Measurements from ENCODE around the gene NDUFB4.
"Not testable (repeated sequence)": the region's sequence is repeated elsewhere in the genome, so short reads cannot be mapped to it uniquely, and the experiment has no call there.

Gene NDUFB4

GRCh38 chr3:120572027-120572426, 24.1 kb upstream of the NDUFB4 start:
- DNase-seq: no peak

- no peak for DNase-seq
These were observed 8.7 kb upstream of the NDUFB4 start for GRCh38 chr3:120587332-120587975.

DNA sequence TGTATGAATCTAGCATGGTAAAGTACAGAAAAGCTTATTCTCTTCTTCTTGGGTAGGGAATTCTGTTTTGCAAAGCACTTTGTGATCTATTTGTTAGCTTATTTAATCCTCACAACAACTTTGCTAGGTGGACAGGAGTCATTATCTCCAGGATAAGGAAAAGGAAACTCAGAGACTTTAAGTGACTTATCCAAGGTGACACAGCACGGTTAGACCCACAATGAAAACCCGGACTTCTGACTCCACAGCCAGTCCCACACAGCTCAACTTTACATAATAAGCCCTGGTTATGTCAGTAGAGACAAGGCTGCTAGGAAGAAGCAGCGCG, 384 bp upstream of the NDUFB4 start:
- DNase-seq: no peak

DNA sequence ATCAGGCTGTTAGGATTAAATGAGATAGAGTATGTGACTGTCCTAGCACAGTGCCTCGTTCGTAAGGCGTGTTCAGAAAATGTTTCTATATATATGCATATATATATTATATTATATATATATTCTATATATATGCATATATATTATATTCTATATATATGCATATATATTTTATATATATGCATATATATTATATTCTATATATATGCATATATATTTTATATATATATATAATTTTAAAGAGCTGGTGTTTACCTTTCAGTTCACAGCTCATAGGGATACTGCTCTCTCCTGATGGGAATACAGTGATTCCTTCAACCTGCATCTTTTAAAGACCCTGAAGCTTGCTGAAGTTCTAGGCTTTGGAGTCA, 702 bp downstream of the NDUFB4 start:
- DNase-seq: no peak

DNA sequence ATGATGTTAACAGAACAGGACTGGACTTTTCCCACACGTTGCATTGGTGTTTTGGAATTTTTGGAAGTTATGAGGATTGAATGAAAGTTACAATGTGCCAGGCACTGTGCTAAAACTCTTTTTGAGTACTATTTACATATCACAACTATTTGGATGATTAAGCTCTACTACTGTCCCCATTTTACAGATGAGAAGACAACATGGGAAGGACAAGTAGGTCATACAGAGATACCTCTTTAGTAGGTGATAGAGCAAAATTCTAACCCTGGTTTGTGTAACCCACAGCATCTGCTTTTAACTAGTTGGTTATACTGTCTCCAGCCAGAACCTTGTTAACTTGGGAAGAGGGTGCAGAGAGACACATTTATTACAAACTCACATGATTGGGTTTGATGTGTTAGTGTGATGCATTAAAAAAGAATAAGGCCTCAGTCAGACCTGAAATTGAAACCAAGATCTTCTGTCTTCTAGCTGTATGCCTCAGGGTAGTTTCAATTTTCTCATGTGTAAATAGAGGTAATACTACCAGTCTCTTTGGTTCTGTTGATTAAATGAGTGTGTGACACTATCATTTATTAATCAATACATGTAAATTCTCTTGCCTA, 1.4 kb downstream of the NDUFB4 start:
- DNase-seq: no peak

DNA sequence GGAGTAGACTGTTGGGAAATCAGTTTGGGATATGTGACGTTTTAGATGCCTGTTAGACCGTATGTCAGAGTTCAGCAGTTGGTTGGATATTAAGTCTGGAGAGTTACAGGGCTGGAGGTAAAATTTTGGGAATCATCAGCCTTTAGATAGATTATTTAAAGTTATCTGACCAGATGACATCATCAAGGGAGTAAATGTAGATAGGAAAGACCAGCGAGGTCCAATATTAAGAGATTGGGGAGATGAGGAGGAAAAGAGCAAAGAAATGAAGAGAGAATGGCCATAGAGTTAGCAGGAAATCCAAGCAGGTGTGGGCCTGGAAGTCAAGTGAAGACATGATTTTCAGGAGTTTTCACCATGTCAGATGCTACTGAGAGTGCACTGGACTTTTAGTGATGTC, 3.1 kb downstream of the NDUFB4 start:
- no peak for DNase-seq

DNA sequence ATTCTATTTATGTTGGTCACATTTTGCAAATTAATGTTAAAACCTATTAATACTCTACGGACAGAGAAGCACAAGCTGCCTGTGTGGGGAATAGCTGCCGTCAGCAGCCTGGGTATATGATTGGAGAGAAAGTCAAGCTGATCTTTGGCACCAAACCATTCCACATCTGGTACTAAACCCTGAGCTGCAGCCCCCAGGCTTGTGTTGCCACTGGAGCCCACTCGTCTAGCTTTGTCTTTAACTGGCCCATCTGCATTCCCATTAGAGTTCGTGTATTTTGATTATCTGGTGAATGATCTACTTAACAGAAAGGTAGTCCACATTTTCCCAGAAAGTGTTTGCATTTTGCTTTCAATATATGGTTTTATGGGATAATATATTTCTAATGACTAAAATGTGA, 5.4 kb downstream of the NDUFB4 start:
- no peak for DNase-seq

- DNase-seq: no peak
These were observed 6.5 kb downstream of the NDUFB4 start for GRCh38 chr3:120602682-120603081.

DNA sequence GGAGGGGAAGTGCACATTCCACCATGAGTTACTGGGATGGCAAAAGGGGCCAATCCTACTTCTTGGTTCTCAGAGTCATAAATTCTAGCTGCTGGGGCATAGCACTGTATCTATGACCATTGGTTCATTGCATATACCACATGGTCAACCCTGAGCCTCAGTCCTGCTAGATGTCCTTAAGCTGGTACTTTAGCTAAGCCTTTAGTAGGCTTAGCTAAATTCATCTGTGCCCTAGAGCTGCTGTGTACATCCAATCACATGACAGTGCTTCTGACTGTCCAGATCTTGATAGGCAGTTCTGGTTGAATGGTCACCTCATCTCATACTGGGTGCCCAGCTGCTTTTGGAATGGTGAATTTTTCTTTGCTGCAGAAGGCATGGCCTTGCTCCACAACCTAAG, 8.2 kb downstream of the NDUFB4 start:
- DNase-seq: no peak

DNA sequence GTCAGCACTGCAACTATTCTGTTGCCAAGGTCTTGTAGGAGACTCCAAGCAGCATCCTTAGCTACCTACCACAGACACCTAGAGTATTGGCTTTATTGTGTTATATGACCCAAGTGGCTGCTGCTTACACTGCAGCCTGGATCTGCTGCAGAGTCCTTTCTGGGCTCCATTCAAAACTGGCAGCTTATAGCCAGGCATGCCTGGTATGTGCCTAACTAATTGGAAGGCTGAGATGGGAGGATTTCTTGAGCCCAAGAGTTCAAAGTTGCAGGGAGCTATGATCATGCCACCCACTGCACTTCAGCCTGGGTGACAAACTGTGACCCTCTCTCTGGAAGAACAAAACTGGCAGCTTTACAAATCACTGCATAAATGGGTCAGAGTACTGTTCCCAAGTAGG, 8.6 kb downstream of the NDUFB4 start:
- DNase-seq: no peak

GRCh38 chr3:120608506-120608905, 12.4 kb downstream of the NDUFB4 start:
- DNase-seq: no peak

DNA sequence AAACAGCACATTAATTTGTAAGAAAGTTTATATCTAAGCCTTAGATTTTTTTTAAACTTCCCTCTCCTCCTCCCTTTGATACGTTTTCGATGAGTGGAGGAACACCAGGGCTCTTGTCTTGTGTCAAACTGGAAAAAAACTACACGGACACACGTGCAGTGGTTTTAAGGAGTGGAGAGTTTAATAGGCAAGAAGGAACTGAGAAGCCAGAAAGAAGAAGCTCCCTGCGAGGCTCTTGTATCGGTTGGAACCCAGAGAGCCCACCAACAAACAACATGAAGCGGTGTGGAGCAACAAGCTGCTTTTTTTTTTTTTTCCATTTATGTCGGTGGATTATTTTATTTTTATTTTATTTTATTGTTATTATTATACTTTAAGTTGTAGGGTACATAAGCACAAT, 18.6 kb downstream of the NDUFB4 start:
- DNase-seq: no peak

- no peak for DNase-seq
These were observed 19.9 kb downstream of the NDUFB4 start for GRCh38 chr3:120615847-120616609.

DNA sequence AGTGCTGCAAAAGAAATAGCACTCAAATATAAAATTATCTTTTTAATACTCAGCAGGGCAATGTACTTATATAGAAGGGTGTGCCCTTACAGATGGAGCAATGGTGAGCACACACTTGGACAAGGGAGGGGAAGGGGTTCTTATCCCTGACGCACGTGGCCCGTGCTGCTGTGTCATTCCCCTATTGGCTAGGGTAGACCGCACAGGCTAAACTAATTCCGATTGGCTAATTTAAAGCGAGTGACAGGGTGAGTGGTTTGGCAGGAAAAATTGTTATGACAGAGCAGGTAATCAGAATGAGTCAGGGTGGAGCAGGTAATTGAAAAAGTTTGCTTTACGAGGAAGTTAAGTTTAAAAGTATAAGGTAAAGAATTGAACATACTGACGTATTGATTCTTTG, 20.6 kb downstream of the NDUFB4 start:
- not testable (repeated sequence) for DNase-seq

GRCh38 chr3:120622457-120622856, 26.3 kb downstream of the NDUFB4 start:
- DNase-seq: no peak

- peak; percentile 16 for DNase-seq
These were observed 27.0 kb downstream of the NDUFB4 start for GRCh38 chr3:120622870-120623726.

GRCh38 chr3:120623727-120624093, 27.6 kb downstream of the NDUFB4 start:
- no peak for DNase-seq

DNA sequence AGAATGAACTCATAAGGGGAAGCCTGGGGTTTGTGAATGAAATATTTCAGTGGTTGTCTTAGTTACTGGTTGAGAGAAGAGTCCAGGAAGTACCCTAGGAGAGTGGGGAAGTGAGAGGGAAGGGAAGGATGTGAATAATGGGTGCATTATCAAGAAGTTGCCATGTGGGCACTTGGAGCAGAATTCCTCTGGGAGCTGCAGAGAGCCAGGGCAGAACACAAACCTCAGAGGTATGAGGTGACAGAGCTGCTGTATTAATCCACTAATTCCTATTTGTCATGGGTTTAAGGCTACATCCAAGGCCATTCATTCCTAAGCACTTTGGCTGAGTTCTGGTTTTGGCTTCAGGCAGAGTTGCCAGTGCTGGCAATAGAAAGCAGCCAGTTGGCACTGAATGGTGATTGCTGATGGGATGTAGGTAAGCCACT, 29.0 kb downstream of the NDUFB4 start:
- DNase-seq: no peak

DNA sequence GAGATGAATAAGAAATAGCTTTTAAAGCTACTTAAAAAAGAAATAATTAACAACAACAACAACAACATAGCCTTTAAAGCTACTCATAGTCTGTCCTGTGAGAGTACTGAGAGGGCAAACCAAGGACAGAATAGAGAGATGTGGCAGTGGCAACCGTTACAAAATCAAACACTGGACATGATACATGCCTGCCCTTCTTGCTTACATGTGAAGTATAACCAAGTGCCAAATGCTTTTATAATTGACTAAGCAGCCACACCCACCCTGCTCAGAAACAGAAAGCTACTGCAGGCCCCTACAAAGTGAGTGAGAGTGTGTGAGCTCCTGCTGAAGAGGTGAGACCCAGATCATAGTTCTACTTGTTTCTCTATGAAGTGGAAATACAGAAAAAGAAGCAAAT, 38.4 kb downstream of the NDUFB4 start:
- DNase-seq: no peak

GRCh38 chr3:120636795-120637401, 40.8 kb downstream of the NDUFB4 start:
- DNase-seq: no peak

DNA sequence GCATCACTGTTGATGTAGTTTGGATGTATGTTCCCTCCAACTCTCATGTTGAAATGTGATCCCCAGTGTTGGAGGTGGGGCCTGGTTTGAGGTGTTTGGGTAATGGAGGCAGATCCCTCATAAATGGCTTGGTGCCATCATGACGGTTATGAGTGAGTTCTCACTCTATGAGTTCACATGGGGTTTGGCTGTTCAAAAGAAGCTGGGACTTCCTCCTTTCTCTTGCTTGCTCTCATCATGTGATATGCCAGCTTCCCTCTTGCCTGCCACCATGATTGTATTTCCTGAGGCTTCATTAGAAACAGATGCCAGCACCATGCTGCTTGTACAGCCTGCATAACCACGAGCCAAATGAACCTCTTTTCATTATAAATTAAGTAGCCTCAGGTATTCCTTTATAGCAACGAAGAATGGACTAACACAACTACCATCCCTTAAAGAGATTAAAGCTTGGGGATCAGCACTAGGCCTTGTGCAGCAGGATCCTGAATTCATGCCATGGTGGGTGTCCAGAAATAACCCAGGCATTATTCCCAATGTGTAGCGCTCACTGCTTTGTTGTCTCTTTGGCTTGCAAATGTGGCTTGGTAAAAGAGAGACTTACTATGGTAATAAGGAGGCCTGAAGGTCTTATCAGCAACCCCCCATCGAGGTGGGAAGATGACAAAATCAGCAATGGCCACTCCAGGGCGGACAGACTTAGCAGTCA, 41.9 kb downstream of the NDUFB4 start:
- no peak for DNase-seq

DNA sequence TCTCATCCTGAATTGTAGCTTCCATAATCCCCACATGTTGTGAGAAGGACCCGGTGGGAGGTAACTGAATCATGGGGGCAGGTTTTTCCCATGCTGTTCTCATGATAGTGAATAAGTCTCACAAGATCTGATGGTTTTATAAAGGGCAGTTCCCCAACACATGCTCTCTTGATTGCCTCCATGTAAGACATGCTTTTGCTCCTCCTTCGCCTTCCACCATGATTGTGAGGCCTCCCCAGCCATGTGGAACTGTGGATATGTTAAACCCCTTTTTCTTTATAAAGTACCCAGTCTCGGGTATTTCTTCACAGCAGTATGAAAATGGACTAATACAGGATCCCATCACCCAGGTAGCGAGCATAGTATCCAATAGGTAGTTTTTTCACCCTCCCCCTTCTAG, 42.7 kb downstream of the NDUFB4 start:
- not testable (repeated sequence) for DNase-seq

GRCh38 chr3:120640231-120640630, 44.1 kb downstream of the NDUFB4 start:
- no peak for DNase-seq

All from COR-L47 (cell line).